Fibroblast of lung (primary cell): ENCODE measurements around the gene ENTHD1. TPM values are rescaled to one million over a fixed set of nuclear protein-coding genes. Genes with fewer than 3 reads are reported as not detected.
A peak's percentile ranks its signal among the peaks of the same experiment; 100 is the strongest.

Experiments
- DNase-seq, 2 donors: peaks; one replicate each; pipeline versions ENCODE4 v3.0.0 to v3.0.0-alpha.2; 2010; ENCODE audit warnings: low read depth in 2 of 2
- H2AFZ ChIP-seq: 2 replicates; pipeline ENCODE4 v1.5.1; 2012; ENCODE audit warnings: low read length, control low read depth, inconsistent platforms
- H3K27ac ChIP-seq: 2 replicates; pipeline ENCODE4 v1.5.1; 2011; ENCODE audit warnings: low read length, control low read depth; ENCODE audit not compliant: insufficient read depth
- H3K27me3 ChIP-seq: 2 replicates; pipeline ENCODE4 v1.5.1; 2011; ENCODE audit warnings: mild to moderate bottlenecking, low read length; ENCODE audit not compliant: control insufficient read depth, insufficient read depth
- H3K36me3 ChIP-seq: 2 replicates; pipeline ENCODE4 v1.5.1; 2011; ENCODE audit warnings: low read length; ENCODE audit not compliant: control insufficient read depth, insufficient read depth
- H3K4me1 ChIP-seq: 2 replicates; pipeline ENCODE4 v1.5.1; 2011; ENCODE audit warnings: low read length; ENCODE audit not compliant: control insufficient read depth, insufficient read depth; ENCODE audit errors: extremely low read depth
- H3K4me2 ChIP-seq: 2 replicates; pipeline ENCODE4 v1.5.1; 2011; ENCODE audit warnings: low read length, control low read depth; ENCODE audit not compliant: insufficient read depth; ENCODE audit errors: extremely low read depth
- H3K4me3 ChIP-seq, 4 experiments: fragments of 200-600 bp in 1 of 4; sonication (generic) in 1 of 4; replicated peaks in 1 of 4; 2 replicates each; pipeline ENCODE4 v1.5.1; 2011 to 2016; ENCODE audit warnings: low read length in 4 of 4, low read depth in 3 of 4, mild to moderate bottlenecking in 3 of 4, control low read depth in 2 of 4, inconsistent platforms in 1 of 4, mixed read lengths in 1 of 4; ENCODE audit not compliant: insufficient read depth in 1 of 4; ENCODE audit errors: control extremely low read depth in 1 of 4
- H3K79me2 ChIP-seq: 2 replicates; pipeline ENCODE4 v1.5.1; 2012; ENCODE audit warnings: mild to moderate bottlenecking, low read length, inconsistent platforms; ENCODE audit not compliant: control insufficient read depth, insufficient read depth
- H3K9ac ChIP-seq: 2 replicates; pipeline ENCODE4 v1.5.1; 2011; ENCODE audit warnings: mild to moderate bottlenecking, low read length, control low read depth; ENCODE audit not compliant: insufficient read depth
- H3K9me3 ChIP-seq: 2 replicates; pipeline ENCODE4 v1.5.1; 2012; ENCODE audit warnings: low read depth, low read length; ENCODE audit not compliant: control insufficient read depth, insufficient read depth
- H4K20me1 ChIP-seq: 2 replicates; pipeline ENCODE4 v1.5.1; 2011; ENCODE audit warnings: low read length; ENCODE audit not compliant: control insufficient read depth, insufficient read depth; ENCODE audit errors: extremely low read depth
- CTCF ChIP-seq, 2 donors: IDR thresholded peaks in 1 of 2; conservative IDR thresholded peaks in 1 of 2; 1 replicate in 1 of 2; 2 replicates in 1 of 2; pipeline ENCODE4 v1.5.1; 2011 to 2012; ENCODE audit warnings: low read length in 2 of 2, control low read depth in 1 of 2, inconsistent platforms in 1 of 2, low read depth in 1 of 2, mild to moderate bottlenecking in 1 of 2
- EZH2 ChIP-seq: IDR thresholded peaks from 2 replicates; pipeline ENCODE4 v1.5.1; 2012; ENCODE audit warnings: low read length, control low read depth, mild to moderate bottlenecking; ENCODE audit errors: missing control alignments
- polyA plus RNA-seq, 2 donors: library from polyadenylated mRNA; depleted of rRNA in 1 of 2; stranded (reverse) in 1 of 2; unstranded in 1 of 2; fragments of >200 nt; gene quantifications; 2 replicates each; pipeline ENCODE4 v1.2.1, GENCODE V29; 2011 to 2012; ENCODE audit warnings: missing spikeins in 1 of 2
- total RNA-seq: library from RNA; depleted of rRNA; stranded (reverse); fragments of >200 nt; gene quantifications from 2 replicates; pipeline ENCODE4 v1.2.1, GENCODE V29; 2014

The ENTHD1 gene
- total and polyA plus RNA-seq, 2 donors (not counting 1 experiment from before 2014, with no cell fraction given), result not detected

GRCh38 chr22:39706376-39707140 lies 187.0 kb downstream of the ENTHD1 start:
- Histone ChIP-seq H3K9me3 (no peaks in the 10 kb centered on the region), H4K20me1 (no peaks in the 10 kb centered on the region), H3K9ac (no peak overlapping the region), H3K4me3 (no peak overlapping the region), H3K36me3 (no peaks in the 10 kb centered on the region), H3K4me1 (no peaks in the 10 kb centered on the region), H3K27me3 (peaks cover under 1% of the 10 kb centered on the region), H2AFZ (no peak overlapping the region), H3K27ac (no peak overlapping the region), H3K4me2 (no peak overlapping the region), H3K79me2 (no peaks in the 10 kb centered on the region)
- DNase-seq, result peak in 1 of 2 donors; percentile 29
- no peak for TF ChIP-seq EZH2

GRCh38 chr22:39705386-39705785 lies 188.2 kb downstream of the ENTHD1 start:
- H3K79me2 ChIP-seq, result no peaks in the 10 kb centered on the region
- H3K4me3 ChIP-seq, result no peak overlapping the region
- H2AFZ ChIP-seq, result no peak overlapping the region
- no peaks in the 10 kb centered on the region for H3K27me3 ChIP-seq
- no peaks in the 10 kb centered on the region for H4K20me1 ChIP-seq
- DNase-seq, result no peak
- H3K4me1 ChIP-seq, result no peaks in the 10 kb centered on the region
- no peak overlapping the region for H3K27ac ChIP-seq
- TF ChIP-seq CTCF (conservative IDR thresholded peaks at IDR 0.05 in 1 of 2, IDR thresholded peaks at IDR 0.05 in 1 of 2; ENCODE audit: low read depth in 1 of 2, low read length in 2 of 2) (no peak), EZH2 (no peak)
- no peak overlapping the region for H3K4me2 ChIP-seq
- no peaks in the 10 kb centered on the region for H3K9me3 ChIP-seq
- no peaks in the 10 kb centered on the region for H3K36me3 ChIP-seq
- no peak overlapping the region for H3K9ac ChIP-seq

DNA sequence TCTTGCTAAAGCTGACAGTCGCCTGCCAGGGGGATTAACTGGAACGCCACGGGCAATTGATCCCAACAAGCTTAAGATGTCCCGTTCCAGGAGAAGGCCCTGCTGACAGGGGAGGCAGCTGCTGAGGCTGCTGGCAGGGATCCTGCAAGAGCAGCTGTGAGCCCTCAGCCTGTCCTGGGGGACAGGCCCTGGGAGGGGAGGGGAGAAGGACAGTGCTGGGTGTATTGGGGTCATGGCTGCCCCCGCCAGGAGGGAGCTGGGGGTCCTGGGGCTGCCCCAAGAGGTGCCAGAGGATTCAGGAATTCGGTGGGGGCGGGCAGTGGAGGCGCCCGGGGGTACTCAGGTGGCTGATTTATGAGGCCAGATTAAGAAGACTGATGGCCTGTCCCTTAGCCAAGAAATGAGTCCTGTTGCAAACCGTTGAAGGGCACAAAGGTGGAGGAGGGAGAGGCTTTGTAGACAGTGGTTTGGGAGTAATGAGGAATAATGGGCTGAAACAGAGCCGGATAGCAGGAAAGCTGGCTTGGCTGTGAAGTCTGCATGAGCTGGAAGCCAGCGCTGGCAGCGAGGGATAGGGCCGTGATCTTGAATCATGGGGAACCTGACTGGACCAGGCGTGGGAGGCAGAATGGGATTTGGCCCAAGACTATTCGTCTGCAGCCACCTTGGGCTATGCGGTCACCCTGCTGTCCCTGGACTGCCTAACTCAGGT lies 189.5 kb downstream of the ENTHD1 start:
- Histone ChIP-seq H3K9me3 (no peaks in the 10 kb centered on the region), H3K4me1 (no peaks in the 10 kb centered on the region), H3K4me3 (no peak overlapping the region), H3K36me3 (no peaks in the 10 kb centered on the region), H3K27me3 (no peaks in the 10 kb centered on the region), H2AFZ (no peak overlapping the region), H3K79me2 (no peaks in the 10 kb centered on the region), H3K9ac (no peak overlapping the region), H4K20me1 (no peaks in the 10 kb centered on the region), H3K4me2 (no peak overlapping the region), H3K27ac (no peak overlapping the region)
- DNase-seq, result peak; percentile 18 to 61
- TF ChIP-seq EZH2 (no peak), CTCF (conservative IDR thresholded peaks at IDR 0.05 in 1 of 2, IDR thresholded peaks at IDR 0.05 in 1 of 2; ENCODE audit: low read depth in 1 of 2, low read length in 2 of 2) (no peak)
